GM18517 (cell line): ENCODE measurements around the gene EFHC1.
A peak's percentile ranks its signal among the peaks of the same experiment; 100 is the strongest.
"Not testable (repeated sequence)": the region's sequence is repeated elsewhere in the genome, so short reads cannot be mapped to it uniquely, and the experiment has no call there.

ENCODE experiments used
- ATAC-seq: cut with Tn5 transposase; IDR thresholded peaks from one replicate; pipeline ENCODE4 v1.9.1; 2021; ENCODE audit warnings: mild to moderate bottlenecking, moderate library complexity; ENCODE audit not compliant: unreplicated experiment

Gene EFHC1

DNA sequence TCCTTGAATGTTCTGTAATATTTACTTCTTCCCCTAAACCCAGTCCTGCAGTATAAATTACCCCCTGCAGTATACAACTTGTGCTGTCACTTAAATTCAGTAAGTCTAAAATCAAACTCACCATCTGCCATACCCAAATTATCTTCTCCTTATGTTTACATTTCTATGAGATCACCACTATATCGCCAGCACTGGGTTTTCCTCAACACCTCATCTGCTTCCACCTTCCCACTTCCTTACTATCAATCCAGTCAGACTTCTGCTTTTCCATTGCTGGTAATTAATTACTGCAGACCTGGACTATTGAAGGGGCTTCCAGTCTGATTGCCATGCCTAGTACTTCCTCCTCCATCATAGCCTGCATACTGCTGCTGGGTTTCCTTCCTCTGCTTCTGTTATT is 15.2 kb downstream of the EFHC1 start:
- no peak for ATAC-seq

GRCh38 chr6:52438926-52439325 is 18.8 kb downstream of the EFHC1 start:
- ATAC-seq = no peak

- no peak for ATAC-seq
Observed at GRCh38 chr6:52454556-52454955, 34.4 kb downstream of the EFHC1 start.

- no peak for ATAC-seq
Observed at GRCh38 chr6:52457096-52457495, 37.0 kb downstream of the EFHC1 start.

- ATAC-seq = not testable (repeated sequence)
Observed at GRCh38 chr6:52461194-52461593, 41.1 kb downstream of the EFHC1 start.

DNA sequence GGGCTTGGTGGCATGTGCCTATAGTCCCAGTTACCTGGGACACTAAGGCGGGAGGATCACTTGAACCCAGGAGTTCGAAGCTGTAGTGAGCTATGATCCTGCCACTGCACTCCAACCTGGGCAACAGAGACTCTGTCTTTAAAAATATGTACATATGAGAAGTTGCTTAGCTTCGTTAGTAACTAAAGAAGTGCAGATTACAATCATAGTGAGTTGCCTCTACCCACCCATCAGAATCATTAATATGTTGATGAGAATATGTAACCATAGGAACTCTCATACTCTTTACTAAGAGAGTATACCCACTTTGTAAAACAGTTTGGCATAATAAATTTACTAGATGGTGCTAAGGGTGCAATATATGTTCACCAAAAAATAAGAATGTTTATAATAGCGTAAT is 54.0 kb downstream of the EFHC1 start:
- no peak for ATAC-seq

DNA sequence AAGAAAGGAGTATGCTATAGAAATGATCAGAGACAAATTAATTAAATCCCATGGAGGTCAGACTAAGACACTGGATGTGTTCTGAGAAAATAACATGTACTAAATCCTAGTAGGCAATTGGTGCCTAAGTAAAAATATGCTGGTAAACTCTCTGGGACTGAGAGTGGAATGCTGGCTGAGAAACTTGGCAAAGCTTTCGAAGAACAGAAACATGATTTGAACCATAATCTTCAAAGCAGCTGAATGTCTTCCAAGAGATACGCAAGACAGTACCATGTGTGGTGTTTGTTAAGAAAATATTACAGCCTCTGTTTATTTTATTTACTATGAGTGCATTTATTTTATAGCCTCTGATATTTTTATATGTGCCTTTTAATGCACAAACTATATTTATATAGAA is 55.2 kb downstream of the EFHC1 start:
- no peak for ATAC-seq

DNA sequence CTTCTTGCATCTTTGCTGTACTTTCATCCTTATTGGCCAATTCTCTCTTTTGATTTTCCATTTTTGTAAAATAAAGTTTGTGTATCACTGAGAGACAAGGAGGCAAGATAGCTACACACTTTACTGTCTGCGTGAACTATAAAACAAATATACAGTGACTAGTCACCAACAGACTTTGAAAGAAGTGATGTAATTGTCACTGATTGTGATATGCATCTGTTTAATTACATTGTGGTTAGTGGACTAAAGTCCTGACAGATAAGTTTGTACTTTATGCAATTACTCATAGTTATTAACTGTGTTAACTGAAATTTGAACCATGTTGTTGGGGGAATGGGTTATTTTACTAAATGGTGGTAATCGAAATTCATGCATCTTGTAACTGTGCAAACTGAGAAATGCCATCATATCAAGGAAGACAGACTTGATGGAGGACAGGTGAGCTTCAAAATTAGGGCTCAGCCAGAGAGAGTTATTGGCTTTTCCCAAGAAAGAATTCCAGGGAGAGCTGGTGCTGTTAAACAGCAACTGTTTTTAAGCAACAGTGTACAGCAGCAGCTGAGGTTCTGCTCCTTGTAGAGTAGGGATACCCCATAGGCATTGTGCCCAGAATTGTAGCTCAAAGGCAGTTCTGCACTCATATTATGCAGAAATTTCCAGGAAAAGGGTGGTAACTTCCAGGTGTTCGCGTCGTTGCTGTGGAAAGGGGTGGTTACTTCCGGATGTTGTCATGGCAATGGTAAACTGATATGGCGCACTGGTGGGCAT is 62.9 kb downstream of the EFHC1 start:
- ATAC-seq = no peak

- ATAC-seq = no peak
Observed at GRCh38 chr6:52483671-52484003, 63.5 kb downstream of the EFHC1 start.

DNA sequence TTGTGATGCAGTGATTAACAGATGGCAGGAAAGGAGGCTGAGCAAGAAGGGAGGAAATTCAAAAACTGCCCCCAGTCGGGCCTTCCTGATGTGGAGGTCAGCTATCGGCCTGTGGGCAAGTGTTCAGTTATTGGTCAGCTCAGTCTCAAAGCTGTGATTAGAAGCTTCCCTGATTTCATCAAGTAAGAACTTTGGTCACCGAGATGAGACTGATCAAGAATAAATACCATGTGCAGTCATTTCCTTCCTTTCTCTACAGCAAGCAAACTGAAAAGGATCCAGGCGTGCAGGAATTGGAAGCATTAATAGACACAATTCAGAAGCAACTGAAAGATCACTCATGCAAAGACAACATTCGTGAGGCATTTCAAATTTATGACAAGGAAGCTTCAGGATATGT is 69.7 kb downstream of the EFHC1 start:
- ATAC-seq = no peak

- peak; percentile 85 for ATAC-seq
Observed at GRCh38 chr6:52491203-52492069, 71.3 kb downstream of the EFHC1 start.

DNA sequence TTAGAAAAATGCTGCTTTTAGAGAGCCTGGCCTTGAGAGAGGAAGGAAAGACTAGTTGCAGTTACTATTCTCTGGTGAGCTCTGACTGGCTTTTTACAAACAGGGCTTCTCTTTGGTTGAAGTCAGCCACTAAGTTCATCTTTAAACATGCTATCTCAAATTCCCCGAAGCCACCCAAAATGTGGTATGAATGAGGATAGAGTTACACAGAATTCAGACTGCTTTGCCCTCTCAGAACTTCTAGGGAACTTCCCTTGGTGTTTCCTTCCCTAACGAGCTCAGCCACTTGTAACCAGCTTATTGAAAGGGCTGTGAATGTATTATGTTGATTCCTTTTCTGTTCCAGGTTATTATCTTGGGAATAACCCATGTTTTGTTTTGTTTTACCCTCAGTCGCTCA is 73.5 kb downstream of the EFHC1 start:
- ATAC-seq = no peak

GRCh38 chr6:52494298-52495072 is 74.3 kb downstream of the EFHC1 start:
- no peak for ATAC-seq

- ATAC-seq = no peak
Observed at GRCh38 chr6:52495922-52496321, 75.8 kb downstream of the EFHC1 start.

DNA sequence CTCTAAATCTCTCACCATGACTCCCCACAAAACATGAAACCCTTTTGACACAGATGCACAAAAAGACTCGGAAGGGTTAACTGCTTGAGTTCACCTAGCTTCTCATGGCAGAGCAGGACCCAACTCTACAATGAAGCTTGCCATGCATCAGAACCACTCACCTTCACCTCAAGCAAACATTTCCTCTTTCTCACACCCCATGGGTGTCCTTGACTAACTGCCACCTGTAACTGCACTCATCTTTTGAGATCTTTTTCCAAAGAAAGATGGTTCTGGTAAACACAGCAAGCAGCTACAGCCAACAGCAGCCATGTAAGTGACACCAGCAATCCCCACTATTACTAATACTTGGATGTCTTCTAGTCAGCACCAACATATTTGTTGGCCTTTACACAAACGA is 76.5 kb downstream of the EFHC1 start:
- ATAC-seq = no peak

DNA sequence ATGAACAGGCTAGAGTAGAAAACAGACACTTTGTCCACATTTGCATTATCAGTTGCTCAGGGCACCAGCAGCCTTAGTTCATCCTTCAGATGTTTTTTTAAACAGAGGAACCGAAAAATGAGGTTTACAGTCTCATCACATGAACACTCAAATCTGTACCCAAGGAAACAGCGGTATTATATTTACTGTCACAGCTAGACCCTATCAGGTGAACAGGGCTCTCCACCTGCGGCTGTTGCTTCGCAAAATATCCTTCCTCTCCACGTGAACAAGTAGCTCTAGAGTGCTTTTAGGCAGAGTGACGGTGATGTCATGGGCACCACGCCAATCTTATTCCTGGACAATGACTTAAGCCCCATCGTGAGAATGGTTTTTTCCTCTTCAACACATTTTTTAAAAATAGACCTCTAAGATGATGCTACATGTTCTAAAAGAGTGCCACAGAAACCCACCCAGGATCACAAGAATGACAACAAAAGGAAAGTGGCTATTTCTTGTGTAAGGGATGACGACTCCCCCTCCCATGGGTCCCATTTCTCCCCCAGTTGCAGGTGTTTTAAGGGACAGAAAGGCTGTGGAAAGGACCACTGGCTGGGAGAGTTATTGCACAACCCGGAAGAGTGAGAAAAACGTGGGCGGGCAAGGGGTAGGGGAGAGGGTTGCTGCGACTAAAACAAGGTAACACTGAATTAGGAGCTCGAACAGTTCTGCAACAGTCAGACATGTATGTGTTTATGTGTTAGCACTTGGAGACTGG is 77.7 kb downstream of the EFHC1 start:
- peak; percentile 92 for ATAC-seq

GRCh38 chr6:52498538-52499017 is 78.4 kb downstream of the EFHC1 start:
- ATAC-seq = peak; percentile 64

- no peak for ATAC-seq
Observed at GRCh38 chr6:52499026-52499425, 78.9 kb downstream of the EFHC1 start.

GRCh38 chr6:52499681-52500236 is 79.6 kb downstream of the EFHC1 start:
- no peak for ATAC-seq
